Fibroblast of skin of back (primary cell): ENCODE measurements around the gene CHAD.
A peak's percentile ranks its signal among the peaks of the same experiment; 100 is the strongest.
"Not testable (repeated sequence)": the region's sequence is repeated elsewhere in the genome, so short reads cannot be mapped to it uniquely, and the experiment has no call there.

ENCODE experiments used
- DNase-seq: peaks from one replicate; pipeline ENCODE4 v3.0.0-alpha.2; 2013

CHAD gene

DNA sequence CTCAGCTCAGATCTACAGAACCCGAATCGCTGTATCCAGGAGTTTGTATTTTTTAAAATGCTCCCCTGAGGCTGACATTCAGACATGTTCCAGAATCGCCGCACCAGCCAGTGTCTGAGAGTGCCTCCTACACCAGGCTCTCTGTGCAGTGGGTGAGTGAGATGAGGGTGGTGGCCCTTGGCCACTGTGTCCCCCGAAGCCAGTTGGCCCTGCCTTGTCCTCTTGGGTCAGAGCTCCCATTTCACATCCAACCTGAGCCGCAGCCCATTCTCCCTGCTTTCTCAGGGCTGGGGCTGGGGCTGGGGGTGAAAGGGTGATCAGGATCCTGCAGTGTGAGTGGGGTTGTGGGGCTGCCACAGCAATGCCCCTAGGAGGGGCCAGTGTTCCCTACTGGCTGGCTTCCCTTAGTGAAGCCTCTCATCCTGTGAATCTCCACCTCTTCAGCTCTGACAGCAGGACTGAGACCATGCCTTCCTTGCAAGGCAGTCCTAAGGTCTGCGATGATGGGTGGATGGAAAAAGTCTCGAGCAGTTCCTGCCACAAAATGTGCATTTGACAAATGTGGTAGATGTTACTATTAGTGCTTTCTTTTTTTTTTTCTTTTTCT lies 26.6 kb upstream of the CHAD start:
- no peak for DNase-seq

DNA sequence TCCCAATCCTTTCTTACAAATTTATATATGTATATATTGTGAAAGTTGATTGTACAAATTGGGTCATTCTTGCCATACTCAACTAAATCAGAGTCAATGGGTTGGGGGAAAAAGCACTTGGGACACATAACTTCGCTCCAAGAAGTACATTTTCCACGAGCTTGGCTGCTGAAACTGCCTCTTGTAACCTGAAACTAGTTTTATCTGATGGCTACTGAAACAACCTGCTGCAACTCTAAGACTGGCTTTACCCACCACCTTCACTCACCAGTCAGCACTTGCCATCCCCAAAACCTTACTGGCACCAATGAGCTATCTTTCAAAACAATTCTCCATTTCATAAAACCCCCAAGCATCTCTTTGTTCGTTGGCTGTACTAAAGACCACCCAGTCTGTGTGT lies 25.1 kb upstream of the CHAD start:
- no peak for DNase-seq

GRCh38 chr17:50492214-50492613 lies 23.5 kb upstream of the CHAD start:
- DNase-seq: no peak

DNA sequence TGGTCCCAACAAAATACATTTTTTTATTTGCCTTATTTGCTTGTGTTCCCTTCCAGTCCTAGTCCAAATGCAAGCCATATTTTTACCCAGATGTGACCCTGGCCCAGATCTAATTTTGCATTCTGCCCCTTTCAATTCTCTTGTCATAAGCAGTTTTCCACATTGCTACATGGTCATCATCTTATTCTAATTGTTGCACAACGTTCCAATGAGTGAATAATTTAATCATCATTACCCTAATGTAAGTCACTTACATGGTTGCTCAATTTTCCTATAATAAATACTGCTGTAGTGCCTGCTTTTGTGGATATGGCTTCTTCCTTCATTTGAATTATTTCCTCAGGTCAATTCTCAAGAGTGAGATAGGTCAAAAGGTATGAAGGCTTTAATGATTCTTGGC lies 22.8 kb upstream of the CHAD start:
- no peak for DNase-seq

- DNase-seq: no peak
Measured at GRCh38 chr17:50488880-50489279, 20.2 kb upstream of the CHAD start.

GRCh38 chr17:50487213-50488096 lies 18.8 kb upstream of the CHAD start:
- DNase-seq: no peak

DNA sequence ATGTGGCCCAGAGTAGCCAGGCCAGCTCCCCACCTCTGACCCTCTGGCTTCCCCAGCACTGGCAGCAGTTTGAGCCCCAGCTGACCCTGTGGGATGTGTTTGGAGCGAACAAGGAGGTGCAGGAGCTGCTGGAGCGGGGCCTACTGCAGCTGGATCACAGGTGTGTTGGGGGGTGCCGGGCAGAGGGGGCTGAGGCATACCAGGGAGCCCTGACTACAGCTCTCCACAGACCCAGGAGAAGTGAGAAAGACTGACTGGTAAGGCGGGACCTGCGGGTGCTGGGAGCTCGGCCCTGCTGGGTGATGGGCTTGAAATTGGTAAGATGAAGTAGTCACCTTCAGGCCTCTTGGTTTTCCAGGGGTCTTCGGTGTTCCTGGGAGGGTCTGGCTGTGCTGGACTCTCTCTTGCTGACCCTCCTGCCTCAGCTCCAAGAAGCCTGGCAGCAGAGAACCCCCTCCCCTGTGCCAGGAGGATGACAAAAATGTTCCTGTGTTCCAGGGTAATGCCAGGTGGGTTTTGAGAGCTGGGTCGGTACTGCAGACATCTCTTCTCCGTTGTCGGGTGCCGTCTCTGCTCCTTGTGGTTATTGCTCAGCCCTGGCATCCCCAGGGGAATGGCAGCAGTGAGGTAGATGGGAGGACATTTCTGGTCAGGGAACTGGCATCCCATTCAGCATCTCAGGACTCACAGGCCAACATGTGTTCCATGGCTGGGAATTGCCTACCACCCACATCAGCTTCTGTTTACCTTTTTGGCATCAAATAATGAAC lies 15.9 kb upstream of the CHAD start:
- no peak for DNase-seq

DNA sequence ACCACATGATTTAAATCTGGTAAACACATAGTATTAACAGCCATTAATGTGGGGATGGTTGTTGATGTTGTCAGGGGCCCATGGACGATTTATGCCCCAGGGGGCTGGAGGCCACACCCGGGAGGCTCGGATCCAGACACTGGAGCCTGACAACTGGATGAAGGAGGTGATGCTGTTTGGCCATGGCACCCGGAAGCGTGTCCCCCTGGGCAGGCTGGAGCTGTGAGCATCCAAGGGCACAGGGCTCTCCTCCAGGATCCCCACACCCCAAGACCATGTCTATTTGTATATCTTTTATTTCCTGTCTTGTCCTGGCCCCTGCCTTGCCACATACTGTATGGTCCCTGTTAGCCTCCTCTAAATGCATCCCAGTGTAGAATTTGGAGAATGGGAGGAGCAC lies 14.6 kb upstream of the CHAD start:
- DNase-seq: no peak

DNA sequence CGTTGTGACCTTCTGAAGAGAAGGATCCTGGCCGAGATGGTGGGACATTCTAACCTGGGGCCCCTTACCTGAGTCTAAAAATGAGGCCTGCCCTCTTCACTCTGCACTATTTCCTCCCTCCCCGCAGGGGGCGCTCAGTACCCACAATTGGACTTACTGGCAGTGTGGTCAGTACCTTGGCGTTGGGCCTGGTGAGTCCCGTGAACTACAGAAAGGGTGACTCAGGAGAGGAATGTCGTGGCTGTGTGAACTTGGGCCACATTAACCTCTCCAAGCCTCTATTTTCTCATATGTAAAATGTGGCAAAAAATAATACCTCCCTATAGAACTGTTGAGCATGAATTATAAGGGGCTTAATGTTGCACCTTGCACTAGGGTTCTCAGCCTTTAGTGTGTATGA lies 13.8 kb upstream of the CHAD start:
- DNase-seq: peak; percentile 95

- no peak for DNase-seq
Measured at GRCh38 chr17:50482110-50482509, 13.4 kb upstream of the CHAD start.

DNA sequence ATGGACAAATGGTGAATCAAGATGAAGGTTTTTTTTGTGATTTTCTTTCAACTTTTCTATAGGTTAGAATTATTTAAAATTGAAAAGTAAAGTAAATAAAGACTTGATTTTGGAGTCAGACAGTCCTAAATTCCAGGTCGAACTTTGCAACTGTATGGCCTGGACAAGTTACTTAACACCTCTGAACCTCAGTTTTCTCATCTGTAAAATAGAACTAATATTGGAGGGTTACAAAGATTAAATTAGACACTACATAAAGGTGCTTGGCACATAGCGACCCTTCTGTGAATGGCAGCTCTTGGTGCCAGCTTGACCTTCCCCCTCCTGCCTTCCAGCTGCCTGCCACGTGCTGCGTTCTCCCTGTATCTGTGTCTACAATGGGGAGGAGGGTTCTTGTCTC lies 13.0 kb upstream of the CHAD start:
- no peak for DNase-seq

DNA sequence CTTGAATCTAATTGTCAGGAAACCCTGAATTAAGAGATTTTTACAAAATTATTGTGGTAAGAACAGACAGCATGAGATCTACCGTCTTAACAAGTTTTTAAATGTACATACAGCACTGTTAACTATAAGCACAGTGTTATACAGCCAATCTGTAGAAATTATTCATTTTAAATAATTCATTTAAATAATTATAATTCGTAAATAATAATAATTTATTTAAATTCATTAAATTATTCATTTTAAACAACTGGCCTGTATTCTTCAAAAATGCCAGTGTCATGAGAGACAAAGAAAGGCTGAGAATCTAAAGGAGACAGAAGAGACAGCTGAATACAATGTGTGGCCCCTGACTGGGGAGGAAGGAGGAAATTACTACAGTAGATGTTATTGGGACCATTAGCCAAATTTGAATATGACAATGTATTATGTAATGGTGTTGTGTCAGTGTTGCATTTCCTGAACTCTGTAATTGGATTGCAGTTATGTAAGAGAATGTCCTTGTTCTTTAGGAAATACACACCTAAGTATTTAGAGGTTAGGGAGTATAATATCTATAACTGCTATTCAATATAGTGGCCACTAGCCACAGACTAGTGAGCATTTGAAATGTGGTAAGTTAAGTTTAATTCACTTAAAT lies 12.3 kb upstream of the CHAD start:
- no peak for DNase-seq

DNA sequence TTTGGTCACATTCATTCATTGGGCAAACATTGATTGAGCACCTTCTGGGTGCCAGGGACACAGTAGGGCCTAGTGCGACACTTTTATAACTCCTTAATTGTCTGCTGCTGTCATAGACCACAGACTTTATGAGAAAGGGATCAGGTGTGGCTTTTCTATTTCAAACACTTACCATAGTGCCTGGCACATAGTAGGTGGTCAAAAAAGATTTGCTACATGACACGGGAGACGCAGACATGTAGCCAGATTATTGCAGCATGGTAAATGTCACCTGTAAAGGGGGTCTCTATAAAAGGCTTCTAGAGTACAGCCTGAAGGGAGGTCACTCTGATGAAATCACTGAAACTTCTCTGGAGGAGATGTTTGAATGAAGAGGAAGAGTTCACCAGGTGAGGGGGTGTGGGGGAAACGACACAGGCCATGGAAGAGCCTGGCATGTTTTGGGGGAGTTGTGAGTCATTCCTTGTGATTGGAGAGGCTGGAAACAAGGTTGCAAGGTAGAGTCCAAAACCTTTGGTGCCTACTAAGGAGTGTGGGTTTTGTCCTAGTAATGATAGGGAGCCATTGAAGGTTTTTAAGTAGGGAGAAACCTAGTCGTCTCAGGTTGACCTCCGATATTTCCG lies 11.6 kb upstream of the CHAD start:
- no peak for DNase-seq

GRCh38 chr17:50479522-50480141 lies 11.0 kb upstream of the CHAD start:
- peak; percentile 80 for DNase-seq

DNA sequence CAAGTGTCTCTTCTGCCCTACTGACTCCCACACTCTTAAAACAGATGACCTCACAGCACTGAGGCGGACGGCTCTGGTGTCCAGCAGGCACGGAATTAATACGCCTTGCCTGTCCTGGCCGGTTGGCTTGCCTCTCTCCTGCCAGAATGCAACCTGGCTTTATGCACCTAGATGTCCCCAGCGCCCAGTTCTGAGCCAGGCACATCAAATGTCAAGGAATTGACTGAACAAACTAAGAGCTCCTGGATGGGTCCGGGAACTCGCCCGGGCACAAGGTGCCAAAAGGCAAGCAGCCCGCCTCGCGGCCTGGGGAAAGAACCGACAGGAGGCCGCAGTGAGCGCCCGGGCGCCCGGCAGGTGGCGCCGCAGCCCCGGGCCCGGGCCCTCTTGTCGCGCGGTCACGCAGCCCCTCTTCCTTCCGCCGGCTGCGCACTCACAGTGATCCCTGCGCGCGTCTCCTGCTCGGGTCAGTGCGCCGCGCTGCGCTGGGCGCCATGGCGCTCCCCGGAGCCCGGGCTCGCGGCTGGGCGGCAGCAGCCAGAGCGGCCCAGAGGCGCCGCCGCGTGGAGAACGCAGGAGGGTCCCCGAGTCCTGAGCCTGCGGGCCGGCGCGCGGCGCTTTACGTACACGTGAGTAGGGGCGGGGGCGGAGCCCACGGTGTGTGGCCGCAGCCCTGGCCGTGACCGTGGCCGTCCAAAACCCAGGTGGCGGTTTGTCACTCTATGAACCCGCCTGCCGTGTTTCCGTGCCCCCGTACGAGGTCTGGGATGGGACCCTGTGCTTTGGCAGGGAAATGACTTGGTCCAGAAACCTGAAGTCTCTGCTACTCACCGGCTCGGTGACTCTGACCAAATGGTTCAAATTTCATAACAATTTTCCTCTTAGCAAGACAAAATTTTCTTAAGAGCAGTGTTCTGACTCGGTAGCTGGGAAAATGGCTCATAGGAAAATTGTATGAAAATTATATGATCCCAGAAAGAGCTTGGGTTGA lies 10.0 kb upstream of the CHAD start, which contains the start of gene RSAD1:
Gene RSAD1, plus strand, starts transcription at position 470 of the 991 bp plus-strand sequence. Its CDS starts 25 bp downstream, at position 495.
- DNase-seq: peak; percentile 90

DNA sequence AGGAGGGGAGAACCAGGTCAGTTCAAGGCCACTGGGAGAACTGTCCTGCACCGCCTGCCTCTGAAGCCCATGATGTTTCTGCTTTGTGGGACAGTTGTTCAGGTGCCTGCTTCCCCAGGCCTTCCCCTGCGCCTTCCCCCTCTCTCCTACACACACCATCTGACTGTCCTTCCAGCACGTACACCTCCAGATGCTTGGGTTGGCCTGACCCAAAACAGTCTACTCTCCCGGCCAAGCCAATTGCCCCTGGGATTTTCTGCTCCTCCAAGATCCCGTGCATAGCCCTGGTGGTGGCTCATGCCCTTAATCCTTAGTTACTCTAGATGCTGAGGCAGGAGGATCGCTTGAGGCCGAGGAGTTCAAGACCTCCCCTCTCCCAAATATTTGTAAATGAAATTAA lies 9.3 kb upstream of the CHAD start:
- DNase-seq: no peak

DNA sequence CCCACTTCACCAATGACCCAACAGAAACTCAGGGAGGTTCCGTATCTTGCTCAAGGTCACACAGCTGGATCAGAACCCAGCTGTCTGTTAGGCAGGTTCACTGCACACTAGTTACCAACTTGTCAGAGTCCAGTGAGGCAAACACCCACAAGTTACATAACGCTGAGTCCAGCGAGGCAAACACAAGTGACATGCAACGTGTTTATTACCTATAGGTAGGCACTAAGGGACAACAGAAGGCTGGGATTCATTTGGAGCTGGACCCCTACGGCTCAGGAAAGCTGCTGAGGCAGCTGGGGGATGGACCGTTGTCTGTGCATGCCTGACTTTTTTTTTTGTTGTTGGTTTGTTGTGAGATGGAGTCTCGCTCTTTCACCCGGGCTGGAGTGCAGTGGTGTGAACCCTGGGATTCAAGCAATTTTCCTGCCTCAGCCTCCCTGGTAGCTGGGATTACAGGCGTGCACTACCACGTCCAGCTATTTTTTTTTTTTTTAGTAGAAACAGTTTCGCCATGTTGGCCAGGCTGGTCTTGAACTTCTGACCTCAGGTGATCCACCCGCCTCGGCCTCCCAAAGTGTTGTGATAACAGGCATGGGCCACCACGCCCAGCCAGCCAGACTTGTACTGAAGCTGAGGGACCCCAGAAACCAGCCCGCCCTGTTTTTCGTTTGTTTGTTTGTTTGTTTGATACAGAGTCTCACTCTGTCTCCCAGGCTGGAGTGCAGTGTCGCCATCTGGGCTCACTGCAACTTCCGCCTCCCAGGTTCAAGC lies 8.1 kb upstream of the CHAD start:
- DNase-seq: no peak

- not testable (repeated sequence) for DNase-seq
Measured at GRCh38 chr17:50475775-50476544, 7.3 kb upstream of the CHAD start.

- peak; percentile 6 for DNase-seq
Measured at GRCh38 chr17:50475362-50475761, 6.7 kb upstream of the CHAD start.
